Subcutaneous adipose tissue (tissue), 4 donors: ENCODE data around the gene RTL1. TPM values are rescaled to one million over a fixed set of nuclear protein-coding genes. Genes with fewer than 3 reads are reported as not detected.

Source experiments
- total RNA-seq, 4 donors: library from RNA; depleted of rRNA; stranded (reverse); fragments of >200 nt; gene quantifications; one replicate each; pipeline ENCODE4 v1.1.0, GENCODE V29; 2016
- TF ChIP-seq, protein P1 (sequence below): fragments of 450-650 bp; IDR thresholded peaks from one replicate; pipeline ENCODE4 v1.5.1; 2016; ENCODE audit warnings: low read depth, mild to moderate bottlenecking, control low read depth, antibody characterized with exemption, moderate library complexity

RTL1 gene
- not detected for total RNA-seq

GRCh38 chr14:100903672-100904185 lies at the start of gene RTL1:
Gene RTL1 (minus strand): TSS chr14:100903722. CDS start chr14:100884788, 18,934 bp downstream.
- TF ChIP-seq, protein P1, sequence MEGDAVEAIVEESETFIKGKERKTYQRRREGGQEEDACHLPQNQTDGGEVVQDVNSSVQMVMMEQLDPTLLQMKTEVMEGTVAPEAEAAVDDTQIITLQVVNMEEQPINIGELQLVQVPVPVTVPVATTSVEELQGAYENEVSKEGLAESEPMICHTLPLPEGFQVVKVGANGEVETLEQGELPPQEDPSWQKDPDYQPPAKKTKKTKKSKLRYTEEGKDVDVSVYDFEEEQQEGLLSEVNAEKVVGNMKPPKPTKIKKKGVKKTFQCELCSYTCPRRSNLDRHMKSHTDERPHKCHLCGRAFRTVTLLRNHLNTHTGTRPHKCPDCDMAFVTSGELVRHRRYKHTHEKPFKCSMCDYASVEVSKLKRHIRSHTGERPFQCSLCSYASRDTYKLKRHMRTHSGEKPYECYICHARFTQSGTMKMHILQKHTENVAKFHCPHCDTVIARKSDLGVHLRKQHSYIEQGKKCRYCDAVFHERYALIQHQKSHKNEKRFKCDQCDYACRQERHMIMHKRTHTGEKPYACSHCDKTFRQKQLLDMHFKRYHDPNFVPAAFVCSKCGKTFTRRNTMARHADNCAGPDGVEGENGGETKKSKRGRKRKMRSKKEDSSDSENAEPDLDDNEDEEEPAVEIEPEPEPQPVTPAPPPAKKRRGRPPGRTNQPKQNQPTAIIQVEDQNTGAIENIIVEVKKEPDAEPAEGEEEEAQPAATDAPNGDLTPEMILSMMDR: no peak

- TF ChIP-seq, protein P1: no peak
These were observed 46.5 kb upstream of the RTL1 start for GRCh38 chr14:100950024-100950423.

DNA sequence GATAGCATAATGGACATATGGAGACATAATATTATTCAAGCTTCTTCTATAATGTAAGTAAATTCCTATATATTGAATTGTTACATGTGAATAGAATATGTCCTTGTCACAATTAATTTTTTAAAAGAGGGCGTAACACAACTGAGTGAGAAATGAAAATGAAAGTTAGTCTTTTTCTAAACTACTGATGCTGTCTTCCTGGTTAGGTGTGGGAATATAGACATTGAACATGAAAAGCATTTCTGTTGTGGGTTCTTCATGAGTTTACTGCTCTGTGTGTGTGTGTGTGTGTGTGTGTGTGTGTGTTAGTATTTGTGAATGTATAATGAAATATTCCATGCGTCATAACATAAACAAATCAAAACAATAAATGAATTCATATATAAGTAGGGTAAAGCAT lies 40.5 kb upstream of the RTL1 start:
- TF ChIP-seq, protein P1: no peak

- TF ChIP-seq, protein P1: no peak
These were observed 26.7 kb upstream of the RTL1 start for GRCh38 chr14:100930270-100930669.

- TF ChIP-seq, protein P1: no peak
These were observed 12.0 kb upstream of the RTL1 start for GRCh38 chr14:100915560-100915959.

GRCh38 chr14:100914597-100915021 lies 11.1 kb upstream of the RTL1 start:
- TF ChIP-seq, protein P1: no peak

DNA sequence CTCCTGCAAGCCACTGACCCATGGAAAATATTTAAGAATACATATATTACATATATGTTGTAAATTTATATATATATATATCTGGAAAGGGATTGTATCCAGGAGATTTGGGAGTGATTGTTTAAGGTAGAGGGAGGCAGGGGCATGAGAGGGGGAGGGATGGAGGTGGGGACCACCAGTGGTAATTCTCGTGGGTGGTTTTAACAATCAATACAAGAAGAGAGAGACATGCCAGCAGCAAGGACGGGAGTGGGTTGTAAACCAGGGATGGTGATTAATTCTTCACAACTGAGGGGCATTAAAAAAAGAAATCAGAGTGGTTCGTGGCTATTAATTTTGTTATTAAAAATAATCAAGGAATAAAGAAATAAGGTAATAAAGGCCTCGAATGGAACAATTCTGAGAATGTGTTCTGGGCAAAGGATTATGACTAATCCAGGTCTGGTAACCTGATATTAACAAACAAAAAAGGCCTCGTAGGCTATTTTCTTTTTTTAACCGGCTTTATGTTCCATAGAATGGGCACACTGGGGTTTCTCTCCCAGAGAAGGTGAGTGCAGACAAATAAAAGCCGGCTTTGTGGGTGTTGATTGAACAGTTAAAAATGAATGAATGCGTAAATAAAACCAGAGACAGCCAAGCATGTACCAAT lies 8.3 kb upstream of the RTL1 start:
- TF ChIP-seq, protein P1: no peak
